Measurements from ENCODE around the gene NR0B2. TPM values are rescaled to one million over a fixed set of nuclear protein-coding genes. Genes with fewer than 3 reads are reported as not detected.

NR0B2 gene
- total RNA-seq, 1 donor from 2014 or later = not detected

Other genes starting within 250 kb of the NR0B2 start
- 45.0 TPM for gene ARID1A, start 218.0 kb downstream of the NR0B2 start, total RNA-seq
- gene PIGV, start 126.0 kb downstream of the NR0B2 start, total RNA-seq = 4.9 TPM
- 5.4 TPM for gene ZDHHC18, start 87.3 kb downstream of the NR0B2 start, total RNA-seq
- gene SFN, start 50.8 kb downstream of the NR0B2 start, total RNA-seq = not detected
- 9.3 TPM for gene GPN2, start 23.7 kb downstream of the NR0B2 start, total RNA-seq
- gene GPATCH3, start 13.5 kb downstream of the NR0B2 start, total RNA-seq = 9.3 TPM
- 19.4 TPM for gene NUDC, start 7.8 kb upstream of the NR0B2 start, total RNA-seq
- gene KDF1, start 46.5 kb upstream of the NR0B2 start, total RNA-seq = not detected
- 12.0 TPM for gene TRNP1, start 79.7 kb upstream of the NR0B2 start, total RNA-seq
- under 0.01 TPM for gene TENT5B, start 98.9 kb upstream of the NR0B2 start, total RNA-seq
- 2.5 TPM for gene SLC9A1, start 241.2 kb upstream of the NR0B2 start, total RNA-seq

All from temporal lobe (tissue), 1 donor.